ENCODE data around the gene GRK5.

The GRK5 gene

GRCh38 chr10:119481781-119482426, 274.5 kb downstream of the GRK5 start:
- H4K20me1 ChIP-seq (ENCODE audit: insufficient read depth, low read length), result no peaks in the 10 kb centered on the region

GRCh38 chr10:119483001-119483400, 275.6 kb downstream of the GRK5 start:
- Histone ChIP-seq H3K79me2 (ENCODE audit: insufficient read depth, low read length) (no peaks in the 10 kb centered on the region), H2AFZ (ENCODE audit: low read depth, low read length) (no peak overlapping the region), H3K4me3 (ENCODE audit: low read depth in 1 of 2, low read length in 2 of 2) (no peak overlapping the region), H3K36me3 (ENCODE audit: insufficient read depth, low read length) (no peaks in the 10 kb centered on the region), H3K9me3 (ENCODE audit: insufficient read depth, low read length, severe bottlenecking) (no peaks in the 10 kb centered on the region), H3K4me2 (ENCODE audit: insufficient read depth, low read length) (no peak overlapping the region), H3K27ac (ENCODE audit: low read length) (no peak overlapping the region), H4K20me1 (ENCODE audit: insufficient read depth, low read length) (no peaks in the 10 kb centered on the region), H3K4me1 (ENCODE audit: insufficient read depth, low read length) (peaks cover 24% of the 10 kb centered on the region), H3K27me3 (ENCODE audit: insufficient read depth, low read length, poor library complexity) (no peaks in the 10 kb centered on the region), H3K9ac (ENCODE audit: low read depth, low read length) (no peak overlapping the region)
- DNase-seq, result no peak
- TF ChIP-seq CTCF (IDR thresholded peaks at IDR 0.05; ENCODE audit: borderline replicate concordance, extremely low read depth, low read length, poor library complexity, severe bottlenecking) (no peak), EZH2 (IDR thresholded peaks at IDR 0.05; ENCODE audit: borderline replicate concordance, low read depth, low read length, severe bottlenecking) (no peak)
- no peak for ATAC-seq (ENCODE audit: insufficient read depth, low read depth)

More at GRCh38 chr10:119481781-119482426, 274.5 kb downstream of the GRK5 start:
- H3K4me3 ChIP-seq (ENCODE audit: low read depth in 1 of 2, low read length in 2 of 2), result no peak overlapping the region
- H3K36me3 ChIP-seq (ENCODE audit: insufficient read depth, low read length), result no peaks in the 10 kb centered on the region
- DNase-seq (no peak), ATAC-seq (ENCODE audit: insufficient read depth, low read depth) (no peak)
- H3K79me2 ChIP-seq (ENCODE audit: insufficient read depth, low read length), result no peaks in the 10 kb centered on the region
- H3K9me3 ChIP-seq (ENCODE audit: insufficient read depth, low read length, severe bottlenecking), result no peaks in the 10 kb centered on the region
- no peak overlapping the region for H3K4me2 ChIP-seq (ENCODE audit: insufficient read depth, low read length)
- H3K27me3 ChIP-seq (ENCODE audit: insufficient read depth, low read length, poor library complexity), result no peaks in the 10 kb centered on the region
- H2AFZ ChIP-seq (ENCODE audit: low read depth, low read length), result no peak overlapping the region
- H3K27ac ChIP-seq (ENCODE audit: low read length), result no peak overlapping the region; the same call in 1 of the 2 replicates
- TF ChIP-seq EZH2 (IDR thresholded peaks at IDR 0.05; ENCODE audit: borderline replicate concordance, low read depth, low read length, severe bottlenecking) (no peak), CTCF (IDR thresholded peaks at IDR 0.05; ENCODE audit: borderline replicate concordance, extremely low read depth, low read length, poor library complexity, severe bottlenecking) (no peak)
- no peak overlapping the region for H3K9ac ChIP-seq (ENCODE audit: low read depth, low read length)
- H3K4me1 ChIP-seq (ENCODE audit: insufficient read depth, low read length), result peaks cover 35% of the 10 kb centered on the region

- Histone ChIP-seq H3K9ac (ENCODE audit: low read depth, low read length) (no peak overlapping the region), H3K79me2 (ENCODE audit: insufficient read depth, low read length) (no peaks in the 10 kb centered on the region), H3K4me3 (ENCODE audit: low read depth in 1 of 2, low read length in 2 of 2) (no peak overlapping the region), H3K9me3 (ENCODE audit: insufficient read depth, low read length, severe bottlenecking) (no peaks in the 10 kb centered on the region), H3K4me1 (ENCODE audit: insufficient read depth, low read length) (peaks cover 17% of the 10 kb centered on the region), H2AFZ (ENCODE audit: low read depth, low read length) (no peak overlapping the region), H3K27ac (ENCODE audit: low read length) (no peak overlapping the region), H4K20me1 (ENCODE audit: insufficient read depth, low read length) (no peaks in the 10 kb centered on the region), H3K36me3 (ENCODE audit: insufficient read depth, low read length) (no peaks in the 10 kb centered on the region), H3K4me2 (ENCODE audit: insufficient read depth, low read length) (no peak overlapping the region), H3K27me3 (ENCODE audit: insufficient read depth, low read length, poor library complexity) (no peaks in the 10 kb centered on the region)
- no peak for TF ChIP-seq CTCF (IDR thresholded peaks at IDR 0.05; ENCODE audit: borderline replicate concordance, extremely low read depth, low read length, poor library complexity, severe bottlenecking)
- no peak for TF ChIP-seq EZH2 (IDR thresholded peaks at IDR 0.05; ENCODE audit: borderline replicate concordance, low read depth, low read length, severe bottlenecking)
- no peak for ATAC-seq (ENCODE audit: insufficient read depth, low read depth)
- no peak for DNase-seq
Observed at GRCh38 chr10:119483839-119484238, 276.5 kb downstream of the GRK5 start.
